Right atrium auricular region (tissue), 2 donors: ENCODE results near the gene PTGFRN. TPM values are rescaled to one million over a fixed set of nuclear protein-coding genes. Genes with fewer than 3 reads are reported as not detected.

Experiments
- DNase-seq: peaks from one replicate; pipeline ENCODE4 v3.0.0-alpha.2; 2019; ENCODE audit warnings: low spot score
- H3K27ac ChIP-seq, 2 donors: fragments of 200-600 bp; sonication (generic); 1 replicate in 1 of 2; 2 replicates in 1 of 2; pipeline ENCODE4 v1.5.1; 2016 to 2019
- H3K27me3 ChIP-seq, 2 donors: fragments of 200-600 bp; sonication (generic); one replicate each; pipeline versions ENCODE4 v1.5.1 to v1.6.0; 2017 to 2019
- H3K36me3 ChIP-seq: fragments of 200-600 bp; sonication (generic); one replicate; pipeline ENCODE4 v1.5.1; 2016
- H3K4me1 ChIP-seq, 2 donors: fragments of 200-600 bp; sonication (generic); one replicate each; pipeline versions ENCODE4 v1.5.1 to v1.6.0; 2017 to 2019
- H3K4me3 ChIP-seq, 2 donors: fragments of 200-600 bp; sonication (generic); 1 replicate in 1 of 2; 2 replicates in 1 of 2; pipeline ENCODE4 v1.5.1; 2017 to 2019; ENCODE audit warnings: mild to moderate bottlenecking in 1 of 2, moderate library complexity in 1 of 2
- H3K9me3 ChIP-seq, 2 donors: fragments of 200-600 bp; sonication (generic); one replicate each; pipeline ENCODE4 v1.5.1; 2019
- CTCF ChIP-seq, 2 donors: fragments of 200-600 bp; sonication (generic); IDR thresholded peaks; one replicate each; pipeline ENCODE4 v1.5.1; 2019; ENCODE audit warnings: antibody characterized with exemption in 2 of 2
- total RNA-seq, 2 donors: library from RNA; depleted of rRNA; stranded (reverse); fragments of >200 nt; gene quantifications; one replicate each; pipeline ENCODE4 v1.1.0, GENCODE V29; 2016

PTGFRN gene
- total RNA-seq, 2 donors from 2014 or later: 129 to 141 TPM

- Histone ChIP-seq H3K4me3 (no peak overlapping the region), H3K27me3 (no peaks in the 10 kb centered on the region), H3K27ac (no peak overlapping the region), H3K36me3 (peaks cover 22% of the 10 kb centered on the region), H3K4me1 (peaks cover 0 to 23% of the 10 kb centered on the region in 2 donors), H3K9me3 (no peaks in the 10 kb centered on the region)
- TF ChIP-seq CTCF (IDR thresholded peaks at IDR 0.05): no peak
- DNase-seq: peak; percentile 9
These were observed 33.7 kb downstream of the PTGFRN start for GRCh38 chr1:116943438-116943837.

- H3K9me3 ChIP-seq: no peaks in the 10 kb centered on the region
- peaks cover 0 to 33% of the 10 kb centered on the region in 2 donors for H3K4me1 ChIP-seq
- peaks cover 28% of the 10 kb centered on the region for H3K36me3 ChIP-seq
- TF ChIP-seq CTCF (IDR thresholded peaks at IDR 0.05): no peak
- H3K27me3 ChIP-seq: no peaks in the 10 kb centered on the region
- H3K4me3 ChIP-seq: no peak overlapping the region
- peak; percentile 43 for DNase-seq
- no peak overlapping the region for H3K27ac ChIP-seq
These were observed 34.9 kb downstream of the PTGFRN start for GRCh38 chr1:116944613-116945012.

GRCh38 chr1:116945421-116945820 lies 35.7 kb downstream of the PTGFRN start:
- H3K4me1 ChIP-seq: peaks cover 0 to 33% of the 10 kb centered on the region in 2 donors
- no peak overlapping the region for H3K27ac ChIP-seq

GRCh38 chr1:116945996-116946395 lies 36.3 kb downstream of the PTGFRN start:
- TF ChIP-seq CTCF (IDR thresholded peaks at IDR 0.05): no peak
- H3K9me3 ChIP-seq: no peaks in the 10 kb centered on the region
- no peaks in the 10 kb centered on the region for H3K27me3 ChIP-seq
- no peak overlapping the region for H3K4me3 ChIP-seq
- DNase-seq: no peak
- H3K27ac ChIP-seq: no peak overlapping the region
- H3K36me3 ChIP-seq: peaks cover 29% of the 10 kb centered on the region
- H3K4me1 ChIP-seq: peaks cover 0 to 39% of the 10 kb centered on the region in 2 donors

More at GRCh38 chr1:116945421-116945820, 35.7 kb downstream of the PTGFRN start:
- DNase-seq: no peak
- H3K36me3 ChIP-seq: peaks cover 29% of the 10 kb centered on the region
- H3K27me3 ChIP-seq: no peaks in the 10 kb centered on the region
- no peak for TF ChIP-seq CTCF (IDR thresholded peaks at IDR 0.05)
- H3K9me3 ChIP-seq: no peaks in the 10 kb centered on the region
- H3K4me3 ChIP-seq: no peak overlapping the region

GRCh38 chr1:116947092-116947860 lies 37.6 kb downstream of the PTGFRN start:
- Histone ChIP-seq H3K9me3 (no peaks in the 10 kb centered on the region), H3K27ac (peak overlapping the region; percentile 30 to 89), H3K27me3 (no peaks in the 10 kb centered on the region), H3K4me1 (peaks cover 0 to 48% of the 10 kb centered on the region in 2 donors), H3K4me3 (no peak overlapping the region), H3K36me3 (peaks cover 21% of the 10 kb centered on the region)
- TF ChIP-seq CTCF (IDR thresholded peaks at IDR 0.05): no peak
- DNase-seq: no peak
